Measurements from ENCODE around the gene IDH1. TPM values are rescaled to one million over a fixed set of nuclear protein-coding genes. Genes with fewer than 3 reads are reported as not detected.

Gene IDH1
- total and polyA plus RNA-seq, 2 donors from 2014 or later, result 53.1 to 95.7 TPM

- intact Hi-C loops (cut with DNase I), result no loop called here
- no peaks in the 10 kb centered on the region for H3K4me1 ChIP-seq (ENCODE audit: control insufficient read depth in 2 of 3, insufficient read depth in 2 of 3, low read depth in 1 of 3, low read length in 3 of 3)
- DNase-seq (no peak), FAIRE-seq (no peak)
- H3K27me3 ChIP-seq (ENCODE audit: control insufficient read depth, insufficient read depth, low read length), result no peaks in the 10 kb centered on the region
- no peak overlapping the region for H3K27ac ChIP-seq (ENCODE audit: low read depth in 2 of 2, low read length in 2 of 2)
- H3K4me3 ChIP-seq (ENCODE audit: low read length in 3 of 3), result no peak overlapping the region
- no peaks in the 10 kb centered on the region for H3K9me3 ChIP-seq (ENCODE audit: control insufficient read depth in 2 of 3, insufficient read depth in 1 of 3, low read length in 3 of 3)
- no peak for TF ChIP-seq CTCF (IDR thresholded peaks at IDR 0.05; ENCODE audit: borderline replicate concordance, extremely low read depth, insufficient read depth)
- H3K36me3 ChIP-seq (ENCODE audit: control insufficient read depth in 2 of 3, insufficient read depth in 3 of 3, low read length in 3 of 3), result no peaks in the 10 kb centered on the region
- H3K9ac ChIP-seq (ENCODE audit: low read length in 3 of 3), result no peak overlapping the region
Observed at GRCh38 chr2:208186465-208186864, 68.4 kb downstream of the IDH1 start.

Other genes with a start within 250 kb of the IDH1 start
- 13.5 TPM for gene PLEKHM3, start 229.5 kb downstream of the IDH1 start, total RNA-seq
- 4.2 TPM for gene PLEKHM3, start 229.5 kb downstream of the IDH1 start, polyA plus RNA-seq (ENCODE audit: insufficient read depth, low read depth, low replicate concordance)
- gene CRYGD, start 130.5 kb downstream of the IDH1 start, total RNA-seq, result not detected
- gene CRYGD, start 130.5 kb downstream of the IDH1 start, polyA plus RNA-seq (ENCODE audit: insufficient read depth, low read depth, low replicate concordance), result not detected
- gene CRYGC, start 125.2 kb downstream of the IDH1 start, total RNA-seq, result not detected
- not detected for gene CRYGC, start 125.2 kb downstream of the IDH1 start, polyA plus RNA-seq (ENCODE audit: insufficient read depth, low read depth, low replicate concordance)
- gene CRYGB, start 108.9 kb downstream of the IDH1 start, total RNA-seq, result not detected
- not detected for gene CRYGB, start 108.9 kb downstream of the IDH1 start, polyA plus RNA-seq (ENCODE audit: insufficient read depth, low read depth, low replicate concordance)
- not detected for gene CRYGA, start 91.5 kb downstream of the IDH1 start, total RNA-seq
- gene CRYGA, start 91.5 kb downstream of the IDH1 start, polyA plus RNA-seq (ENCODE audit: insufficient read depth, low read depth, low replicate concordance), result not detected
- gene C2orf80, start 65.0 kb downstream of the IDH1 start, total RNA-seq, result not detected
- gene C2orf80, start 65.0 kb downstream of the IDH1 start, polyA plus RNA-seq (ENCODE audit: insufficient read depth, low read depth, low replicate concordance), result not detected
- 31.5 TPM for gene PIKFYVE, start 11.2 kb upstream of the IDH1 start, total RNA-seq
- gene PIKFYVE, start 11.2 kb upstream of the IDH1 start, polyA plus RNA-seq (ENCODE audit: insufficient read depth, low read depth, low replicate concordance), result 3.4 TPM
- 54.8 TPM for gene PTH2R, start 151.7 kb upstream of the IDH1 start, total RNA-seq
- 11.0 TPM for gene PTH2R, start 151.7 kb upstream of the IDH1 start, polyA plus RNA-seq (ENCODE audit: insufficient read depth, low read depth, low replicate concordance)

All from kidney (tissue), 14 donors.